Panc1 (cell line): ENCODE results near the gene CCHCR1.

Experiments
- POLR2AphosphoS5 ChIP-seq: IDR thresholded peaks from 2 replicates; pipeline ENCODE4 v1.6.1; 2012; ENCODE audit warnings: mild to moderate bottlenecking, low read depth, low read length, moderate library complexity
- REST ChIP-seq, 2 experiments: IDR thresholded peaks; 2 replicates each; pipeline ENCODE4 v1.6.1; 2011 to 2012; ENCODE audit warnings: low read depth in 2 of 2, control low read depth in 1 of 2, low read length in 1 of 2, mild to moderate bottlenecking in 1 of 2, moderate library complexity in 1 of 2; ENCODE audit not compliant: insufficient read depth in 1 of 2
- TCF7L2 ChIP-seq: IDR thresholded peaks from 2 replicates; pipeline ENCODE4 v1.6.1; 2011; ENCODE audit warnings: mild to moderate bottlenecking, low read depth, low read length, inconsistent platforms
- TF ChIP-seq, protein P1 (sequence below): fragments of 450-650 bp; IDR thresholded peaks from 2 replicates; pipeline ENCODE4 v1.5.1; 2017; ENCODE audit warnings: mild to moderate bottlenecking

GRCh38 chr6:31152781-31153180, 4.8 kb downstream of the CCHCR1 start:
- TF ChIP-seq, protein P1, sequence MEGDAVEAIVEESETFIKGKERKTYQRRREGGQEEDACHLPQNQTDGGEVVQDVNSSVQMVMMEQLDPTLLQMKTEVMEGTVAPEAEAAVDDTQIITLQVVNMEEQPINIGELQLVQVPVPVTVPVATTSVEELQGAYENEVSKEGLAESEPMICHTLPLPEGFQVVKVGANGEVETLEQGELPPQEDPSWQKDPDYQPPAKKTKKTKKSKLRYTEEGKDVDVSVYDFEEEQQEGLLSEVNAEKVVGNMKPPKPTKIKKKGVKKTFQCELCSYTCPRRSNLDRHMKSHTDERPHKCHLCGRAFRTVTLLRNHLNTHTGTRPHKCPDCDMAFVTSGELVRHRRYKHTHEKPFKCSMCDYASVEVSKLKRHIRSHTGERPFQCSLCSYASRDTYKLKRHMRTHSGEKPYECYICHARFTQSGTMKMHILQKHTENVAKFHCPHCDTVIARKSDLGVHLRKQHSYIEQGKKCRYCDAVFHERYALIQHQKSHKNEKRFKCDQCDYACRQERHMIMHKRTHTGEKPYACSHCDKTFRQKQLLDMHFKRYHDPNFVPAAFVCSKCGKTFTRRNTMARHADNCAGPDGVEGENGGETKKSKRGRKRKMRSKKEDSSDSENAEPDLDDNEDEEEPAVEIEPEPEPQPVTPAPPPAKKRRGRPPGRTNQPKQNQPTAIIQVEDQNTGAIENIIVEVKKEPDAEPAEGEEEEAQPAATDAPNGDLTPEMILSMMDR = no peak
- TF ChIP-seq POLR2AphosphoS5 (no peak), TCF7L2 (no peak), REST (IDR thresholded peaks at IDR 0.05; ENCODE audit: insufficient read depth in 1 of 2, low read depth in 2 of 2, low read length in 1 of 2) (no peak)
